Left ventricle myocardium inferior (tissue), 1 donor: Measurements from ENCODE around the gene LEP. TPM values are rescaled to one million over a fixed set of nuclear protein-coding genes. Genes with fewer than 3 reads are reported as not detected.

Source experiments
- DNase-seq: peaks from one replicate; pipeline ENCODE4 v3.0.0-alpha.2; 2020
- H3K27ac ChIP-seq: fragments of 200-600 bp; replicated peaks from 2 replicates; pipeline ENCODE4 v1.8.0; 2021
- H3K27me3 ChIP-seq: fragments of 200-600 bp; 2 replicates; pipeline ENCODE4 v1.8.0; 2021; ENCODE audit warnings: low read depth
- H3K36me3 ChIP-seq: fragments of 200-600 bp; 2 replicates; pipeline ENCODE4 v1.8.0; 2021
- H3K4me1 ChIP-seq: fragments of 200-600 bp; 2 replicates; pipeline ENCODE4 v1.8.0; 2021
- H3K4me3 ChIP-seq: fragments of 200-600 bp; 2 replicates; pipeline ENCODE4 v1.8.0; 2021; ENCODE audit warnings: mild to moderate bottlenecking, moderate library complexity
- H3K9me3 ChIP-seq: fragments of 200-600 bp; replicated peaks from 2 replicates; pipeline ENCODE4 v1.8.0; 2021
- CTCF ChIP-seq: fragments of 200-600 bp; IDR thresholded peaks from 2 replicates; pipeline ENCODE4 v1.8.0; 2021; ENCODE audit warnings: antibody characterized with exemption, mild to moderate bottlenecking, borderline replicate concordance
- intact Hi-C: fragments of 100-400 bp; cut with micrococcal nuclease; formaldehyde crosslinking; loops from one replicate; pipeline ENCODE4 v1.11.0; 2022
- total RNA-seq: library from RNA; stranded (reverse); fragmentation: NEBNext Ultra II Directional; extraction: Animal tissue kit (Norgen Biotek cat#: 25700); gene quantifications from one replicate; pipeline ENCODE4 v1.2.1, GENCODE V29; 2021
- donor health status: DM: no; HTN: yes; CAD: no; lungs with severe emphysema.

The LEP gene
- total RNA-seq, 1 donor from 2014 or later = 0.14 TPM

DNA sequence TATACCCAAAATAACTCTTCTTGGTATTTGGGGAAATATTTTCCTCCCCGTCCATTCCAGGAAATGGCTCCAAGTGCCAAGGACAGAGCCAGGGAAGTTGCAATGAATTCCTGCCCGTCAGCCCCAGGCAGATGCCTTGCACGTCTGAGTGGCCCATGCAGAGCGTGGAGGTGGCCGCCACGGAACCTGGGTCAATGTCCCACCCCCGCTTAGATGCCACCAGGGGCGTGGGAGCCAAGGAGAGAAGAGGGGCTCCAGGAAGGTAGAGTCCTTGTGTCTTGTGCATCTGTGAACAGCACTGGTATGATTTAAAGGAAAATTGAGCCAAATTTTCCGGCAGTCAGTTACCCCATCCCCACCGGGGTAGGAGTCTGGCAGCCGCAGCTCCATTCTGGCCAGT lies 1.6 kb downstream of the LEP start:
- peaks cover 84% of the 10 kb centered on the region for H3K27me3 ChIP-seq
- no peaks in the 10 kb centered on the region for H3K4me1 ChIP-seq
- no peak overlapping the region for H3K4me3 ChIP-seq
- peaks cover 28% of the 10 kb centered on the region for H3K9me3 ChIP-seq
- intact Hi-C loops = no loop called here
- TF ChIP-seq CTCF = no peak
- no peak for DNase-seq
- no peak overlapping the region for H3K27ac ChIP-seq
- H3K36me3 ChIP-seq = no peaks in the 10 kb centered on the region

- no peak overlapping the region for H3K27ac ChIP-seq
- H3K27me3 ChIP-seq = peaks cover 86% of the 10 kb centered on the region
- H3K36me3 ChIP-seq = no peaks in the 10 kb centered on the region
- DNase-seq = no peak
- peaks cover 24% of the 10 kb centered on the region for H3K9me3 ChIP-seq
- no peak for TF ChIP-seq CTCF
- intact Hi-C loops = no loop called here
- no peak overlapping the region for H3K4me3 ChIP-seq
- H3K4me1 ChIP-seq = no peaks in the 10 kb centered on the region
Observed at GRCh38 chr7:128243273-128243672, 2.2 kb downstream of the LEP start.

- Histone ChIP-seq H3K36me3 (no peaks in the 10 kb centered on the region), H3K27me3 (peaks cover 92% of the 10 kb centered on the region), H3K27ac (no peak overlapping the region), H3K4me3 (no peak overlapping the region), H3K9me3 (peaks cover 8% of the 10 kb centered on the region), H3K4me1 (no peaks in the 10 kb centered on the region)
- TF ChIP-seq CTCF = no peak
- intact Hi-C loops = no loop called here
- DNase-seq = no peak
Observed at GRCh38 chr7:128244861-128245260, 3.8 kb downstream of the LEP start.

- Histone ChIP-seq H3K9me3 (no peaks in the 10 kb centered on the region), H3K4me1 (no peaks in the 10 kb centered on the region), H3K27ac (no peak overlapping the region), H3K36me3 (no peaks in the 10 kb centered on the region), H3K27me3 (peaks cover 90% of the 10 kb centered on the region), H3K4me3 (no peak overlapping the region)
- no peak for DNase-seq
- no peak for TF ChIP-seq CTCF
- intact Hi-C loops = no loop called here
Observed at GRCh38 chr7:128247108-128247507, 6.0 kb downstream of the LEP start.

DNA sequence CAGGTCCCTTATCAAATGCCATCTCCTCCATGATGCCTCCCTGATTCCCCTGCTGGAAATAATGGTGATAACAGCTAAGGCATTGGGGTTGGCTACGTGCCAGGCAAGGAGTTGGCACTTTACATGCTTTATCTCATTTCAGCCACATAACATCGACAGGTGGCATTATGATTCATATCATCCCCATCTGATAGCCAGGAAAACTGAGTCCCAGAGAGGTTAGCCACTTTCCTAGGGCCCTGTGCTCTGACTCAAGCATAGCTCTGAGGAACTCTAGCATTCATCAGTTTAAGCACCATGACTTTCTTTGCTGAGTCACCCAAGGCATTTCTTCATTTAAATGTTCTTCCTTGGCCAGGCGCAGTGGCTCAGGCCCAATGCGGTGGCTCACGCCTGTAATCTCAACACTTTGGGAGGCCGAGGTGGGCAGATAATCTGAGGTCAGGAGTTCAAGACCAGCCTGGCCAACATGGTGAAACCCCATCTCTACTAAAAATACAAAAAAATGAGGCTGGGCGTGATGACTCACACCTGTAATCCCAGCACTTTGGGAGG lies 6.6 kb downstream of the LEP start:
- no peaks in the 10 kb centered on the region for H3K36me3 ChIP-seq
- H3K9me3 ChIP-seq = no peaks in the 10 kb centered on the region
- TF ChIP-seq CTCF = no peak
- no peaks in the 10 kb centered on the region for H3K4me1 ChIP-seq
- no peak overlapping the region for H3K27ac ChIP-seq
- no peak overlapping the region for H3K4me3 ChIP-seq
- intact Hi-C loops = no loop called here
- no peak for DNase-seq
- peaks cover 90% of the 10 kb centered on the region for H3K27me3 ChIP-seq
